ENCODE measurements around the gene SLC4A1. TPM values are rescaled to one million over a fixed set of nuclear protein-coding genes. Genes with fewer than 3 reads are reported as not detected.

Gene SLC4A1
- total and polyA plus RNA-seq, 8 donors = 0.58 to 22.7 (median 10.4) TPM

- Histone ChIP-seq H3K27me3 (no peaks in the 10 kb centered on the region), H3K27ac (peak overlapping the region in 1 of 2 donors; percentile 67), H3K4me3 (no peak overlapping the region), H3K9me3 (no peaks in the 10 kb centered on the region), H3K4me1 (peaks cover 8 to 32% of the 10 kb centered on the region in 2 donors), H3K36me3 (peaks cover 0 to 87% of the 10 kb centered on the region in 2 donors)
- intact Hi-C loops (cut with DNase I) = loop anchor here (5.0 to 10.0 kb wide), 2 partner anchors 114 to 117 kb away; partner anchors contain the start of gene SLC25A39 (in 1 of the 2)
- TF ChIP-seq CTCF (IDR thresholded peaks at IDR 0.05) = peak; percentile 95 to 100
- peak; percentile 97 for ATAC-seq
- peak; percentile 72 to 99 (median 90) for DNase-seq
Measured at GRCh38 chr17:44210342-44211192, 57.4 kb downstream of the SLC4A1 start.

DNA sequence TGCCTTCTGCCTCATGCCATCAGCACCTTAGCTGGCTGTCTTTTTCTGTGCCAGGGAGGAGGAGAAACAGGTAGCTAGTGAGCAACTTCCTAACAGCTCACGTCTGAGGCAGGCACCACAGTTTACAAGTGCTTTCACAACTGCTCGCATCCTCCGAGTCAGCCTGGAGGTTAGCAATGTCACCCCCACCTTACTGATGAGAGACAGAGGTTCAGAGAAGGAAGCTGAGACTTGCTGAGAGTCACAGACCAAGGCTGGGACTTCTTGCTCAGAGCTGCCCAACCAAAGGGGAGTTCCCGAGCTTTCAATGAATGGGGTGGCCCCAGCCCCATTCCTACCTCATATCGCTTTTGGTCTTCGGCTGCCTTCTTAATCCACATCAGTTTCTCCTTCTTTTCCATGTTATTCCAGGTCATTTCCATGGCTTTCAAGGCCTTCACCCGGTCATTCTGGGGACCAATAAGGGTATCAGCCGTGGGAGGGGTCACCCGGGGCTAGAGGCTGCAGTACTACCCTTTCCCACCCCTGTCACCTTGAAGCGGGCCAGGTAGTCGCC lies 58.1 kb downstream of the SLC4A1 start:
- peaks cover 8 to 33% of the 10 kb centered on the region in 2 donors for H3K4me1 ChIP-seq
- H3K27me3 ChIP-seq = no peaks in the 10 kb centered on the region
- H3K27ac ChIP-seq = peak overlapping the region in 1 of 2 donors; percentile 67
- H3K4me3 ChIP-seq = no peak overlapping the region
- intact Hi-C loops (cut with DNase I) = loop anchor here (5.0 to 10.0 kb wide), 2 partner anchors 115 to 117 kb away; partner anchors contain the start of gene SLC25A39 (in 1 of the 2)
- DNase-seq (no peak), ATAC-seq (no peak)
- H3K9me3 ChIP-seq = no peaks in the 10 kb centered on the region
- no peak for TF ChIP-seq CTCF (IDR thresholded peaks at IDR 0.05)
- peaks cover 0 to 80% of the 10 kb centered on the region in 2 donors for H3K36me3 ChIP-seq

GRCh38 chr17:44207743-44208142 lies 60.2 kb downstream of the SLC4A1 start:
- Histone ChIP-seq H3K4me1 (peaks cover 8 to 55% of the 10 kb centered on the region in 2 donors), H3K9me3 (no peaks in the 10 kb centered on the region), H3K27ac (no peak overlapping the region), H3K27me3 (no peaks in the 10 kb centered on the region), H3K36me3 (peaks cover 0 to 62% of the 10 kb centered on the region in 2 donors), H3K4me3 (no peak overlapping the region)
- intact Hi-C loops (cut with DNase I) = no loop called here
- no peak for TF ChIP-seq CTCF (IDR thresholded peaks at IDR 0.05)
- ATAC-seq (no peak), DNase-seq (no peak)

GRCh38 chr17:44207319-44207718 lies 60.6 kb downstream of the SLC4A1 start:
- no peaks in the 10 kb centered on the region for H3K27me3 ChIP-seq
- no peak overlapping the region for H3K27ac ChIP-seq
- H3K9me3 ChIP-seq = no peaks in the 10 kb centered on the region
- H3K4me1 ChIP-seq = peaks cover 8 to 55% of the 10 kb centered on the region in 2 donors
- no peak overlapping the region for H3K4me3 ChIP-seq
- TF ChIP-seq CTCF (IDR thresholded peaks at IDR 0.05) = no peak
- H3K36me3 ChIP-seq = peaks cover 0 to 58% of the 10 kb centered on the region in 2 donors
- no peak for DNase-seq
- intact Hi-C loops (cut with DNase I) = no loop called here
- ATAC-seq = no peak

- ATAC-seq (no peak), DNase-seq (no peak)
- H3K36me3 ChIP-seq = peaks cover 0 to 53% of the 10 kb centered on the region in 2 donors
- TF ChIP-seq CTCF (IDR thresholded peaks at IDR 0.05) = no peak
- intact Hi-C loops (cut with DNase I) = no loop called here
- no peaks in the 10 kb centered on the region for H3K27me3 ChIP-seq
- peaks cover 8 to 55% of the 10 kb centered on the region in 2 donors for H3K4me1 ChIP-seq
- no peak overlapping the region for H3K4me3 ChIP-seq
- H3K27ac ChIP-seq = no peak overlapping the region
- H3K9me3 ChIP-seq = no peaks in the 10 kb centered on the region
Measured at GRCh38 chr17:44206825-44207155, 61.1 kb downstream of the SLC4A1 start.
